ENCODE data around the gene IGFBP7. TPM values are rescaled to one million over a fixed set of nuclear protein-coding genes. Genes with fewer than 3 reads are reported as not detected.

IGFBP7 gene
- total RNA-seq, 1 donor: 234 TPM

DNA sequence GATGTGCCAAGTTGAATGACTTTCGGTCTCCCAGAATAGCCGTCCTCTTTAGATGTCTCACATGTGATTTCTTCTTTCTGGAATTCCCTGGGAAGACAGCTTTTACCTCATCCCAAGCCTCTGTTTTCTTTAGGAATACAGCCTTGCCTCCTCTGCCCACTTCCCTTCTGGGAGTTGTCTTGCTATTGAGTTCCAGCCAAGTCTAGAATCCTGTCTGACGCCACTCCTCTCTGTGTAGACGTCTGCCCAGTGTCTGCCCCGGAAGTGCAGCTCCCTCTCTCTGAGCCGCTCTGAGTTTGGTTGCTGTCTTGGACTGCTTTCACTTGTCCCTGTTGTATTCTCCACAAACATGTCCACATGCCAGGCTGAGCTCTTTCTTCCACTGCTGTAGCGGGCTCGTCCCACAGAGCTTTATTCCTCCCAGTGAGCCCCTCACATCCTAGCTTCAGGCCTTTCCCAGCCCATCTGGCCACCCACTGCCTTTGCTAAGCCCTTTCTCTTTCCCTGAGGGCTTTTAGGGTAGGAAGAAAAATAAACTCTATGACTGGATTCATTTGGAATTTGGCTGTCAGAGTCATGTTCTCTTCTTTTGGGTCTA, 9.0 kb upstream of the IGFBP7 start:
- TF ChIP-seq, protein P1, sequence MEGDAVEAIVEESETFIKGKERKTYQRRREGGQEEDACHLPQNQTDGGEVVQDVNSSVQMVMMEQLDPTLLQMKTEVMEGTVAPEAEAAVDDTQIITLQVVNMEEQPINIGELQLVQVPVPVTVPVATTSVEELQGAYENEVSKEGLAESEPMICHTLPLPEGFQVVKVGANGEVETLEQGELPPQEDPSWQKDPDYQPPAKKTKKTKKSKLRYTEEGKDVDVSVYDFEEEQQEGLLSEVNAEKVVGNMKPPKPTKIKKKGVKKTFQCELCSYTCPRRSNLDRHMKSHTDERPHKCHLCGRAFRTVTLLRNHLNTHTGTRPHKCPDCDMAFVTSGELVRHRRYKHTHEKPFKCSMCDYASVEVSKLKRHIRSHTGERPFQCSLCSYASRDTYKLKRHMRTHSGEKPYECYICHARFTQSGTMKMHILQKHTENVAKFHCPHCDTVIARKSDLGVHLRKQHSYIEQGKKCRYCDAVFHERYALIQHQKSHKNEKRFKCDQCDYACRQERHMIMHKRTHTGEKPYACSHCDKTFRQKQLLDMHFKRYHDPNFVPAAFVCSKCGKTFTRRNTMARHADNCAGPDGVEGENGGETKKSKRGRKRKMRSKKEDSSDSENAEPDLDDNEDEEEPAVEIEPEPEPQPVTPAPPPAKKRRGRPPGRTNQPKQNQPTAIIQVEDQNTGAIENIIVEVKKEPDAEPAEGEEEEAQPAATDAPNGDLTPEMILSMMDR (IDR thresholded peaks at IDR 0.05; ENCODE audit: insufficient read depth, low read depth, low read length): no peak
- peak overlapping the region; percentile 29 for H3K4me3 ChIP-seq (ENCODE audit: low read depth, low read length)
- peak; percentile 96 for DNase-seq (ENCODE audit: low read depth)

- no peak for DNase-seq (ENCODE audit: low read depth)
- TF ChIP-seq, protein P1 (IDR thresholded peaks at IDR 0.05; ENCODE audit: insufficient read depth, low read depth, low read length): no peak
Observed at GRCh38 chr4:57117491-57117890, 7.3 kb upstream of the IGFBP7 start.

GRCh38 chr4:57116245-57116644, 6.1 kb upstream of the IGFBP7 start:
- TF ChIP-seq, protein P1 (IDR thresholded peaks at IDR 0.05; ENCODE audit: insufficient read depth, low read depth, low read length): no peak
- DNase-seq (ENCODE audit: low read depth): no peak
- no peak overlapping the region for H3K4me3 ChIP-seq (ENCODE audit: low read depth, low read length)

More at GRCh38 chr4:57117491-57117890, 7.3 kb upstream of the IGFBP7 start:
- H3K4me3 ChIP-seq (ENCODE audit: low read depth, low read length): no peak overlapping the region

GRCh38 chr4:57114973-57115372, 4.8 kb upstream of the IGFBP7 start:
- TF ChIP-seq, protein P1 (IDR thresholded peaks at IDR 0.05; ENCODE audit: insufficient read depth, low read depth, low read length): no peak
- no peak overlapping the region for H3K4me3 ChIP-seq (ENCODE audit: low read depth, low read length)
- DNase-seq (ENCODE audit: low read depth): no peak

GRCh38 chr4:57113870-57114269, 3.7 kb upstream of the IGFBP7 start:
- no peak for DNase-seq (ENCODE audit: low read depth)
- no peak overlapping the region for H3K4me3 ChIP-seq (ENCODE audit: low read depth, low read length)
- TF ChIP-seq, protein P1 (IDR thresholded peaks at IDR 0.05; ENCODE audit: insufficient read depth, low read depth, low read length): no peak

- TF ChIP-seq, protein P1 (IDR thresholded peaks at IDR 0.05; ENCODE audit: insufficient read depth, low read depth, low read length): no peak
Observed at GRCh38 chr4:57110640-57111511, 691 bp upstream of the IGFBP7 start.

More at GRCh38 chr4:57110640-57111511, 691 bp upstream of the IGFBP7 start:
- DNase-seq (ENCODE audit: low read depth): peak; percentile 79
- H3K4me3 ChIP-seq (ENCODE audit: low read depth, low read length): peak overlapping the region; percentile 85

All from fibroblast of villous mesenchyme (primary cell).